IPS DF 19.7 (cell line): ENCODE measurements around the gene ZDHHC6.
"Not testable (repeated sequence)": the region's sequence is repeated elsewhere in the genome, so short reads cannot be mapped to it uniquely, and the experiment has no call there.

Experiments used
- DNase-seq: peaks from one replicate; pipeline ENCODE4 v3.0.0-alpha.2; 2013; ENCODE audit warnings: low read depth, low spot score

Gene ZDHHC6, protein sequence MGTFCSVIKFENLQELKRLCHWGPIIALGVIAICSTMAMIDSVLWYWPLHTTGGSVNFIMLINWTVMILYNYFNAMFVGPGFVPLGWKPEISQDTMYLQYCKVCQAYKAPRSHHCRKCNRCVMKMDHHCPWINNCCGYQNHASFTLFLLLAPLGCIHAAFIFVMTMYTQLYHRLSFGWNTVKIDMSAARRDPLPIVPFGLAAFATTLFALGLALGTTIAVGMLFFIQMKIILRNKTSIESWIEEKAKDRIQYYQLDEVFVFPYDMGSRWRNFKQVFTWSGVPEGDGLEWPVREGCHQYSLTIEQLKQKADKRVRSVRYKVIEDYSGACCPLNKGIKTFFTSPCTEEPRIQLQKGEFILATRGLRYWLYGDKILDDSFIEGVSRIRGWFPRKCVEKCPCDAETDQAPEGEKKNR

DNA sequence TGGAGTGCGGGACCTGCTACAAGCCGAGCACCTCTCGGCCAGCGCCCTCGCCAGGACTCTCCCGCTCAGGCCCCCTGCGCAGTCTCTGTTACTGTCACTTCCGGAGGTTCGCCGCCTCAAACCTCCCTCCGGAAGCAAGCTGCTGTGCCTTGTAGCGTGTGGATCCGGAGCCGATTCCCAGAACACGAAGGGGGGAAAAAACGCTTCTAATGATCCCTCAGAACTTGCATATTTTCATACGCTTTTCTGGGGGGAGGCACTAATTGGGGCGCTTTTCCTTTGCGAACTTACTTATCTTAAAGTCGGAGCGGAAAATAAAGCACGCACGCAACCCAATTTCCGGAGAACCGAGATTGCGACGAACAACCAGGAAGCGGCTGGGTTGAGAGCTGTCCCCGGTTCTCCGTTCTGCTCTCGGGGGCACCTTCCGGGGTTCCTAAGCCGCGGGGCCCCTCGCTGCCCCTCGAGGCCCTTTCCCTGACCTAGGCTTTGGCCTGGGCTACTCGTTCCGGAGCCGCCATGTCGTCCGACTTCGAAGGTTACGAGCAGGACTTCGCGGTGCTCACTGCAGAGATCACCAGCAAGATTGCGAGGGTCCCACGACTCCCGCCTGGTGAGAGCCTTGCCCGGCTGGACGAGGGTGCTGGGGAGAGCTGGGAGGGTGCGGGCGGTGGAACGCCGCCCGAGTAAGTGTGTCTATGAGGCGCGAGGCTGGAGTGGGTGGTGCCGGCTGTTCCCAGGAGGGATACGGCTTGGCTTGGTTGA is at the start of gene ZDHHC6, which contains the start of gene VTI1A:
ZDHHC6 (minus strand) TSS at position 60 of the 765 bp plus-strand sequence. CDS start 1,478 bp downstream, outside the sequence.
VTI1A (plus strand) TSS at position 361 of the 765 bp plus-strand sequence; CDS start at position 520, 159 bp downstream.
- DNase-seq = peak; percentile 33

GRCh38 chr10:112492736-112493135 is 46.0 kb upstream of the ZDHHC6 start:
- no peak for DNase-seq

DNA sequence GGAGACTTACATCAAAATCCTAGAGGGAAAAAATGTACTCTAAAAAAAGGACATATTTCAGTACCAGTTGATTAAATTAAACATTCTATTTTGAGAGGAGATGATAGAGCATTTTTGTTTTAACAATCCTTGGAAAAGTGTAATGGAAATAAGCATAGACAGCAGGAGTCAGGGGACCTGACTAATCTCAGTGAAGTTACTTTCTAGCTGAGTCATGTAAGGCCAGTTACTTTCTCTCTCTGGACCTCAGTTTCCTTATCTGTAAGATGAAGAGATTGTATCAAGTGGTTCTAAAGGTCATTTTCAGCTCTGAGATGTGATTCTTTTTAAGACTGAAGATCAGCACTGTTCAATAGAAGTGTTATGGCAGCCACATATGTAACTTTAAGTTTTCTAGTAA is 44.4 kb upstream of the ZDHHC6 start:
- DNase-seq = no peak

DNA sequence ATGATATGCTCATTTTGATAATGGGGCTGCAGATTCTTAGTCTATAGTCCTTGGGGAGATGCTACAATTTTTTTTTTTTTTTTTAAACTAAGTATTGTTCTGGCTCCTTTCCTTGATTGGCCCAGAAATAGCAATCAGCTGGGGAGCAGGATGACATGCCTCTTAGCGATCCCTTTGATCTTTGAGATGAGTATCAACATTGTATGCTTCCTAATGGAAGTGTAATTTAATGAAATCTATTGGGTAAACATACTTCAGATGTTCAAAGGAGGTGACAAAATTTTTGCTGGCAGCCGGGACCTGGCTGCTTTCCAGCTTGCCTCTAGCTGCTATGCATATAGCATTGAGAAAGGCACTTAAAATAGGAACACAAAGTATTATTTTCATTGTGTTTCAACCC is 43.8 kb upstream of the ZDHHC6 start:
- DNase-seq = no peak

DNA sequence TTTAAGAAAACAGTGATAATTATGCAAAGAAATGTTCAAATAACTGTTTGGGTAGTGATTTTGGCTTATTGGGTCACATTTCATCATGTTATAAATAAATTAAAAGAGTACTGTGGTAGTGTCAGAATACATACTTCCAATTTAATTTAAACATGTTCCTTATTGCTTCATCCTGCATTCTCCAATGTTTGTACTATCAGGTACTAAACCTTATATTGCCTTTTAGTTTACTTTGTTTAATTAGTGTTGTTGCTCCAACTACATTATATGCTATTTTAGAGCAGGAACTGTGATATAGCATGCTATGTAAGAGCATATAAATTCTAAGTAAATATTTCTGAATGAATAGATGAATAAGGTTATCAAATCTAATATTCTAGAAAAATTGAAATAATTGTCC is 41.2 kb upstream of the ZDHHC6 start:
- DNase-seq = no peak

GRCh38 chr10:112484399-112484798 is 37.7 kb upstream of the ZDHHC6 start:
- no peak for DNase-seq

GRCh38 chr10:112481602-112482001 is 34.9 kb upstream of the ZDHHC6 start:
- DNase-seq = no peak

GRCh38 chr10:112475575-112476218 is 29.0 kb upstream of the ZDHHC6 start:
- DNase-seq = no peak

GRCh38 chr10:112471878-112472487 is 25.3 kb upstream of the ZDHHC6 start:
- DNase-seq = no peak

GRCh38 chr10:112467541-112468075 is 20.9 kb upstream of the ZDHHC6 start:
- no peak for DNase-seq

GRCh38 chr10:112466802-112467201 is 20.1 kb upstream of the ZDHHC6 start:
- no peak for DNase-seq

- DNase-seq = no peak
Observed at GRCh38 chr10:112465299-112465883, 18.7 kb upstream of the ZDHHC6 start.

GRCh38 chr10:112464074-112464473 is 17.4 kb upstream of the ZDHHC6 start:
- not testable (repeated sequence) for DNase-seq

DNA sequence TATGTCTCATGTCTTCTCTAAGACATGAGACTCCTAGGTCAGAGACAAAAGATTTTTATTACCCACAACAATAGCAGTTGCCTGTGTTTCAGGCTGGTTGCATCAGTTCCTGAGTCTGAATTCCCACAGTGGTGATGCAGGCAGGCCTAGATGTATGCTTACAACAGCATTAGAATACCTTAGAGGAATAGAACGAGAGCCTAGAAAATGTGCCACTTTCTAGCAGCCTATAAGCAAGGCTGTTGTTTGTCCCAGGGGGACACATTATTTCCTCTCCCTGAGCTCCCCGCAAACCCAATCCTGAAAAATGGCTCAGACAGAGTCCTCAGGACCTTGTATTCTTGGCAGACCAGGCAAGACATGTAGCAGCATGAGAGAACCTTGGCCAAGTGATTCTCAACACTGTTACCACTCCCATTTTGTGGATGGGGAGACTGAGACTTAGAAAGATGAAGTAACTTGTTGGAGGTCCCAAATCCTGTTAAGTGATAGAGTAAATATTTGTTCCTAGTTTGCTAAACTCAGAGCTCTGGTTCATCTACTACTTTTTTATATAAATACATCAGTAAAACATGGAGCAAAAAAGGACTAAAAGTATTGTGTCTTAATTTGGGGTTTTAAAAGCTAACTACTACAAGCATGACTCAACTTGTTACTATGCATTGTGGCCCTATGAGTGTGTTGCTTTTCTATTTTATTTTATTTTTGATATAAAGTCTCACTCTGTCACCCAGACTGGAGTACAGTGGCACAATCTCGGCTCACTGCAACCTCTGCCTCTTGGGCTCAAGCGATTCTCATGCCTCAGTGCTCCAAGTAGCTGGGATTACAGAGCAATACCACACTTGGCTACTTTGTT is 14.5 kb upstream of the ZDHHC6 start:
- no peak for DNase-seq

GRCh38 chr10:112460366-112460765 is 13.7 kb upstream of the ZDHHC6 start:
- DNase-seq = no peak

DNA sequence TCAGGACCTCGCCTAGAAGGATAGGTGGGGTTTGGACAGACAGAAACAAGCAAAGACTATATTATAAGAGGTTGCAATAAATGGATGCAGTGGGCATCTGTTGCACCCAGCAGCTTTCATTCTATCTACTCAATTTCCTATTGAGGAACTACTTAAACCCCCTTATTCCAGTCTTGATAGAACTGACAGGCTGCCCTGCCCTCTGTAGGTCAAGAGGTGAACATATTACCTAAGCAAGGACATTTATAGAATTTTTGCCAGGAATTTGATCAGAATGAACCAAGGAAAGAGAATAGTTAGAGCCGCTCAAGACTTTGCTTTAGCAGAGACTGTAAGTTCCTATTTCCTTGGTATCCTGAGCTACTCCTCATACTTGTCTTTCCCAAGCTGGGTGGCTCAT is 9.8 kb upstream of the ZDHHC6 start:
- DNase-seq = no peak

DNA sequence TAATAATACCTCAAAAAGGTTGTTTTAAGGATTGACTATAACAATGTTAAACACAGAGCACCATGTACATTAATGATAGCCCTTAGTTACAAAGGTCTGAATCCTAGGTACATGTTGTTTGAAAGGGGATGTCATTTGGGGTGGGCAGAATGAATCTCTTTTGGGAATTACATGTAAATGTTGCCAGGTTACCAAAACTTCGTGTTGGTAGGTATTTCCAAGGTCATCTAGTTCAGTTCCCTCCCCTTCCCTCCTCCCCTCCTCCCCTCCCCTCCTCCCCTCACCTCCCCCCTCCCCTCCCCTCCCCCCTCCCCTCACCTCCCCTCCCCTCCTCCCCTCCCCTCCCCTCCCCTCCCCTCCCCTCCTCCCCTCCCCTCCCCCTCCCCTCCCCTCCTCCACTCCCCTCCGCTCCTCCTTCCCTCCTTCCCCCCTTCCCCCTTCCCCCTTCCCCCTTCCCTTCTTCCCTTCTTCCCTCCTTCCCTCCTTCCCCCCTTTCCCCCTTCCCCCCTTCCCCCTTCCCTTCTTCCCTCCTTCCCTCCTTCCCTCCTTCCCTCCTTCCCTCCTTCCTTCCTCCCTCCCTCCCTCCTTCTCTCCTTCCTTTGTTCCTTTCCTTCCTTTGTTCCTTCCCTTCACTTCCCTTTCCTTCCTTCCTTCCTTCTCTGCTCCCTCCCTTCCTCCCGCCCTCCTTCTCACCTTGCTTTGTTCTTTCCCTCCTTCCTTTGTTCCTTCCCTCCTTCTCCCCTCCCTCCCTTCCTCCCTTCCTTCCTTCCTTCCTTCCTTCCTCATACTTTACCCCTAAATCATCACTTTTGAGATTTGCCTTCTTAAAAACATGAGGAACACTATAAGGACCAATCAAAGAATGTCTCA is 8.4 kb upstream of the ZDHHC6 start:
- DNase-seq = no peak

- no peak for DNase-seq
Observed at GRCh38 chr10:112448888-112449287, 2.2 kb upstream of the ZDHHC6 start.

- no peak for DNase-seq
Observed at GRCh38 chr10:112447620-112447928, 860 bp upstream of the ZDHHC6 start.
